CD4-positive, alpha-beta memory T cell (primary cell): ENCODE results near the gene MBD4. TPM values are rescaled to one million over a fixed set of nuclear protein-coding genes. Genes with fewer than 3 reads are reported as not detected.
A peak's percentile ranks its signal among the peaks of the same experiment; 100 is the strongest.

Source experiments
- CTCF ChIA-PET: fragments of 350-600 bp; sonication (Branson Sonifier 250); formaldehyde crosslinking; loops from one replicate; lab custom pipeline; 2021; ENCODE audit warnings: inconsistent platforms; ENCODE audit not compliant: partially characterized antibody; lab: Charles Lee
- POLR2A ChIA-PET: fragments of 350-600 bp; sonication (Branson Sonifier 250); formaldehyde crosslinking; loops from one replicate; lab custom pipeline; 2021; ENCODE audit not compliant: partially characterized antibody; lab: Charles Lee
- DNase-seq, 5 donors: peaks; one replicate each; pipeline versions ENCODE4 v3.0.0 to v3.0.0-alpha.2; 2020 to 2022; ENCODE audit warnings: mixed read lengths in 1 of 5
- H3K27ac ChIP-seq: one replicate; pipeline ENCODE4 v1.7.0; 2013; ENCODE audit warnings: low read depth, low read length
- H3K27me3 ChIP-seq: 2 replicates; pipeline ENCODE4 v1.7.0; 2013; ENCODE audit warnings: mild to moderate bottlenecking, low read length, moderate library complexity; ENCODE audit not compliant: insufficient read depth
- H3K36me3 ChIP-seq: 2 replicates; pipeline ENCODE4 v1.7.0; 2013; ENCODE audit warnings: mild to moderate bottlenecking, low read length, moderate library complexity; ENCODE audit not compliant: insufficient read depth
- H3K4me1 ChIP-seq: 2 replicates; pipeline ENCODE4 v1.7.0; 2013; ENCODE audit warnings: mild to moderate bottlenecking, low read length, moderate library complexity; ENCODE audit not compliant: insufficient read depth
- H3K4me3 ChIP-seq, 2 donors: one replicate each; pipeline ENCODE4 v1.7.0; 2013; ENCODE audit warnings: low read length in 2 of 2, mild to moderate bottlenecking in 1 of 2
- H3K9me3 ChIP-seq, 2 donors: one replicate each; pipeline ENCODE4 v1.7.0; 2013; ENCODE audit warnings: low read length in 2 of 2, control low read depth in 1 of 2; ENCODE audit not compliant: control insufficient read depth in 1 of 2
- H3K27ac Mint-ChIP-seq, 7 donors: one replicate each; pipeline ENCODE4 v1.8.0; 2020 to 2021; ENCODE audit warnings: mixed read lengths in 7 of 7, mild to moderate bottlenecking in 6 of 7, inconsistent platforms in 3 of 7, moderate library complexity in 3 of 7
- H3K27me3 Mint-ChIP-seq, 2 donors: one replicate each; pipeline ENCODE4 v1.8.0; 2020 to 2021; ENCODE audit warnings: mixed read lengths in 2 of 2
- H3K36me3 Mint-ChIP-seq, 2 donors: one replicate each; pipeline ENCODE4 v1.8.0; 2020 to 2021; ENCODE audit warnings: mixed read lengths in 2 of 2, inconsistent platforms in 1 of 2, mild to moderate bottlenecking in 1 of 2
- H3K4me1 Mint-ChIP-seq, 4 donors: one replicate each; pipeline ENCODE4 v1.8.0; 2020 to 2021; ENCODE audit warnings: mixed read lengths in 4 of 4, mild to moderate bottlenecking in 1 of 4
- H3K4me3 Mint-ChIP-seq, 8 donors: one replicate each; pipeline ENCODE4 v1.8.0; 2020 to 2021; ENCODE audit warnings: mixed read lengths in 8 of 8, mild to moderate bottlenecking in 7 of 8, moderate library complexity in 6 of 8, inconsistent platforms in 3 of 8
- H3K9me3 Mint-ChIP-seq, 8 donors: one replicate each; pipeline ENCODE4 v1.8.0; 2020 to 2021; ENCODE audit warnings: mixed read lengths in 8 of 8, mild to moderate bottlenecking in 5 of 8, inconsistent platforms in 3 of 8, moderate library complexity in 1 of 8
- intact Hi-C: fragments of 100-400 bp; cut with micrococcal nuclease; formaldehyde crosslinking; loops from one replicate; pipeline ENCODE4 v1.15.1; 2023
- polyA plus RNA-seq, 2 donors: library from polyadenylated mRNA; unstranded; fragments of 300-500 nt; fragmentation: Illumina TruSeq; gene quantifications; one replicate each; pipeline ENCODE4 v1.2.3, GENCODE V29; 2021
- total RNA-seq, 2 experiments: library from RNA; stranded (reverse); gene quantifications; one replicate each; pipeline ENCODE4 v1.2.3, GENCODE V29; 2021

MBD4 gene
- total and polyA plus RNA-seq, 4 experiments from 2014 or later, result 36.6 to 58.0 (median 52.6) TPM

GRCh38 chr3:129475863-129476262, 36.1 kb upstream of the MBD4 start:
- peaks cover 6% of the 10 kb centered on the region for H3K36me3 ChIP-seq
- H3K4me1 ChIP-seq, result no peaks in the 10 kb centered on the region
- Mint-ChIP-seq H3K9me3 (no peaks in the 10 kb centered on the region), H3K27ac (peak overlapping the region in 1 of 7 donors; percentile 12), H3K4me3 (no peak overlapping the region), H3K36me3 (peaks cover 31 to 41% of the 10 kb centered on the region in 2 donors), H3K27me3 (no peaks in the 10 kb centered on the region), H3K4me1 (peaks cover 0 to 5% (median under 1%) of the 10 kb centered on the region in 4 donors)
- no peak overlapping the region for H3K4me3 ChIP-seq
- ChIA-PET POLR2A (interaction anchor here (0.9 kb wide), 1 partner anchor 17 kb away, joined by 4 read pairs; no protein-coding TSS in a partner anchor), CTCF (interaction anchor here (0.9 kb wide), 1 partner anchor 14 kb away, joined by 3 read pairs; no protein-coding TSS in a partner anchor)
- H3K27ac ChIP-seq, result no peak overlapping the region
- no peak for DNase-seq
- intact Hi-C loops, result no loop called here
- H3K9me3 ChIP-seq, result no peaks in the 10 kb centered on the region
- no peaks in the 10 kb centered on the region for H3K27me3 ChIP-seq

DNA sequence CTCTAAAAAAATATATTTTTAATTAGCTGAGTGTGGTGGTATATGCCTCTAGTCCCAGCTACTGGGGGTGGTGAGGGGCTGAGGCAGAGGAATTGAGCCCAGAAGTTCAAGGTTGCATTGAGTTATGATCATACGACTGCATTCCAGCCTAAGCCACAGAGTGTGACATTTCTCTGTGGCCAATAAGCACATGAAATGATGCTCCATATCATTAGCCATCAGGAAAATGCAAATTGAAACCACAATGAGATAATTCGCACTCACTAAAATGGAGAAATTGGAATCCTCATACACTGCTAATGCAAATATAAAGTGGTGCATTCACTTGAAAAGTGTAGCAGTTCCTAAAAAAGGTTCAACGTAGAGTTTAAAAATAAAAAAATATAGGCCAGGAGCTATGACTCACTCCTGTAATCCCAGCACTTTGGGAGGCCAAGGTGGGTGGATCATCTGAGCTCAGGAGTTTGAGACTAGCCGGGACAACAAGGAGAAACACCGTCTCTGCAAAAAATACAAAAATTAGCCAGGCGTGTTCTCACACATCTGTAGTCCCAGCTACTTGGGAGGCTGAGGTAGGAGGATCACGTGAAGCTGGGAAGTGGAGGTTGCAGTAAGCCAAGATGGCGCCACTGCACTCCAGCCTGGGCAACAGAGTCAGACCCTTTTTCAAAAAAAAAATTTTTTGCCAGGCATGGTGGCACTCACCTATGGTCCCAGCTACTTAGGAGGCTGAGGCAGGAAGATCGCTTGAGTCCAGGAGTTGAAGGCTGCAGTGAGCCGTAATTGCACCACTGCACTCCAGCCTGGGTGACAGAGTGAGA, 35.4 kb upstream of the MBD4 start:
- H3K4me1 ChIP-seq, result no peaks in the 10 kb centered on the region
- intact Hi-C loops, result no loop called here
- no peak overlapping the region for H3K27ac ChIP-seq
- H3K27me3 ChIP-seq, result no peaks in the 10 kb centered on the region
- Mint-ChIP-seq H3K27me3 (no peaks in the 10 kb centered on the region), H3K36me3 (peaks cover 26 to 36% of the 10 kb centered on the region in 2 donors), H3K4me1 (peaks cover 0 to 2% (median under 1%) of the 10 kb centered on the region in 4 donors), H3K27ac (no peak overlapping the region), H3K9me3 (no peaks in the 10 kb centered on the region), H3K4me3 (no peak overlapping the region)
- ChIA-PET POLR2A (interaction anchor here (0.8 to 0.9 kb wide), 2 partner anchors 16 to 36 kb away, joined by 3 to 4 read pairs; partner anchors contain the start of gene MBD4), CTCF (interaction anchor here (1.2 kb wide), 1 partner anchor 15 kb away, joined by 5 read pairs; no protein-coding TSS in a partner anchor)
- no peak overlapping the region for H3K4me3 ChIP-seq
- no peaks in the 10 kb centered on the region for H3K9me3 ChIP-seq
- no peak for DNase-seq
- peaks cover 6% of the 10 kb centered on the region for H3K36me3 ChIP-seq

GRCh38 chr3:129473769-129474152, 34.0 kb upstream of the MBD4 start:
- Mint-ChIP-seq H3K36me3 (peaks cover 22 to 36% of the 10 kb centered on the region in 2 donors), H3K9me3 (no peaks in the 10 kb centered on the region), H3K27ac (no peak overlapping the region), H3K27me3 (no peaks in the 10 kb centered on the region), H3K4me3 (no peak overlapping the region), H3K4me1 (peaks cover 0 to 14% (median 7%) of the 10 kb centered on the region in 4 donors)
- no peaks in the 10 kb centered on the region for H3K27me3 ChIP-seq
- H3K9me3 ChIP-seq, result no peaks in the 10 kb centered on the region
- peaks cover 9% of the 10 kb centered on the region for H3K4me1 ChIP-seq
- H3K27ac ChIP-seq, result no peak overlapping the region
- ChIA-PET POLR2A (no interaction called here), CTCF (interaction anchor here (0.8 kb wide), 1 partner anchor 17 kb away, joined by 4 read pairs; no protein-coding TSS in a partner anchor)
- intact Hi-C loops, result no loop called here
- H3K36me3 ChIP-seq, result peaks cover 6% of the 10 kb centered on the region
- no peak for DNase-seq
- H3K4me3 ChIP-seq, result no peak overlapping the region

GRCh38 chr3:129473067-129473768, 33.5 kb upstream of the MBD4 start:
- H3K4me3 Mint-ChIP-seq, result no peak overlapping the region
- H3K4me1 ChIP-seq, result peaks cover 13% of the 10 kb centered on the region
- ChIA-PET POLR2A (no interaction called here), CTCF (interaction anchor here (0.8 kb wide), 1 partner anchor 17 kb away, joined by 4 read pairs; no protein-coding TSS in a partner anchor)
- intact Hi-C loops, result no loop called here
- H3K9me3 ChIP-seq, result no peaks in the 10 kb centered on the region
- H3K27ac ChIP-seq, result no peak overlapping the region
- no peaks in the 10 kb centered on the region for H3K27me3 Mint-ChIP-seq
- no peak overlapping the region for H3K27ac Mint-ChIP-seq
- H3K4me3 ChIP-seq, result no peak overlapping the region
- no peak for DNase-seq
- H3K36me3 ChIP-seq, result peaks cover 6% of the 10 kb centered on the region
- H3K4me1 Mint-ChIP-seq, result peaks cover 0 to 14% (median 8%) of the 10 kb centered on the region in 4 donors
- peaks cover 22 to 36% of the 10 kb centered on the region in 2 donors for H3K36me3 Mint-ChIP-seq
- H3K27me3 ChIP-seq, result no peaks in the 10 kb centered on the region
- no peaks in the 10 kb centered on the region for H3K9me3 Mint-ChIP-seq

- Histone ChIP-seq H3K36me3 (no peaks in the 10 kb centered on the region), H3K4me3 (no peak overlapping the region), H3K9me3 (no peaks in the 10 kb centered on the region), H3K27ac (no peak overlapping the region), H3K4me1 (peaks cover 13% of the 10 kb centered on the region), H3K27me3 (no peaks in the 10 kb centered on the region)
- Mint-ChIP-seq H3K27me3 (no peaks in the 10 kb centered on the region), H3K4me3 (no peak overlapping the region), H3K9me3 (no peaks in the 10 kb centered on the region), H3K27ac (no peak overlapping the region), H3K4me1 (peaks cover 0 to 14% (median 8%) of the 10 kb centered on the region in 4 donors), H3K36me3 (peaks cover 10 to 18% of the 10 kb centered on the region in 2 donors)
- ChIA-PET POLR2A (no interaction called here), CTCF (interaction anchor here (1.3 to 3.9 kb wide), 2 partner anchors 12 to 19 kb away, joined by 3 to 16 read pairs; no protein-coding TSS in a partner anchor)
- intact Hi-C loops, result no loop called here
- no peak for DNase-seq
These were observed 31.1 kb upstream of the MBD4 start for GRCh38 chr3:129470861-129471260.

- POLR2A ChIA-PET, result interaction anchor here (1.2 to 2.3 kb wide), 4 partner anchors 28 to 353 kb away, joined by 3 to 10 read pairs (median 5); partner anchors contain the start of genes IFT122 and MBD4
- H3K9me3 ChIP-seq, result no peaks in the 10 kb centered on the region
- Mint-ChIP-seq H3K36me3 (peaks cover 13 to 21% of the 10 kb centered on the region in 2 donors), H3K4me1 (peaks cover 0 to 14% (median 8%) of the 10 kb centered on the region in 4 donors), H3K9me3 (no peaks in the 10 kb centered on the region), H3K27ac (peak overlapping the region in 6 of 7 donors; percentile 18 to 77 (median 39)), H3K4me3 (no peak overlapping the region), H3K27me3 (no peaks in the 10 kb centered on the region)
- H3K27ac ChIP-seq, result no peak overlapping the region
- H3K4me1 ChIP-seq, result peaks cover 13% of the 10 kb centered on the region
- H3K27me3 ChIP-seq, result no peaks in the 10 kb centered on the region
- intact Hi-C loops, result no loop called here
- CTCF ChIA-PET, result interaction anchor here (0.7 to 3.9 kb wide), 3 partner anchors 20 to 159 kb away, joined by 3 to 16 read pairs (median 3); no protein-coding TSS in a partner anchor
- no peak overlapping the region for H3K4me3 ChIP-seq
- no peaks in the 10 kb centered on the region for H3K36me3 ChIP-seq
- DNase-seq, result peak in 3 of 5 donors; percentile 7 to 28 (median 23)
These were observed 29.3 kb upstream of the MBD4 start for GRCh38 chr3:129469026-129469425.
